ENCODE results near the gene LRRC53.

- no peak for TF ChIP-seq JUN (CRISPR knock-in tag; IDR thresholded peaks at IDR 0.05)
- no peak for TF ChIP-seq PREB (CRISPR knock-in tag; IDR thresholded peaks at IDR 0.05; ENCODE audit: borderline replicate concordance)
Measured at GRCh38 chr1:74426208-74426937, 86.0 kb downstream of the LRRC53 start.

Data from WTC11 (cell line).